Measurements from ENCODE around the gene HIRA.

The HIRA gene

GRCh38 chr22:19406281-19406811 is 25.2 kb downstream of the HIRA start:
- DNase-seq, result no peak

- DNase-seq, result no peak
Observed at GRCh38 chr22:19405652-19406051, 25.9 kb downstream of the HIRA start.

- DNase-seq, result no peak
Observed at GRCh38 chr22:19405133-19405532, 26.4 kb downstream of the HIRA start.

- no peak for DNase-seq
Observed at GRCh38 chr22:19404676-19405075, 26.9 kb downstream of the HIRA start.

- DNase-seq, result no peak
Observed at GRCh38 chr22:19402642-19403191, 28.8 kb downstream of the HIRA start.

GRCh38 chr22:19401483-19401882 is 30.1 kb downstream of the HIRA start:
- DNase-seq, result no peak

- no peak for DNase-seq
Observed at GRCh38 chr22:19400881-19401280, 30.7 kb downstream of the HIRA start.

- DNase-seq, result no peak
Observed at GRCh38 chr22:19398652-19399051, 32.9 kb downstream of the HIRA start.

- no peak for DNase-seq
Observed at GRCh38 chr22:19398206-19398605, 33.3 kb downstream of the HIRA start.

- no peak for DNase-seq
Observed at GRCh38 chr22:19397734-19398104, 33.8 kb downstream of the HIRA start.

- DNase-seq, result no peak
Observed at GRCh38 chr22:19396934-19397733, 34.4 kb downstream of the HIRA start.

- no peak for DNase-seq
Observed at GRCh38 chr22:19396561-19396933, 35.0 kb downstream of the HIRA start.

- no peak for DNase-seq
Observed at GRCh38 chr22:19395276-19395675, 36.3 kb downstream of the HIRA start.

GRCh38 chr22:19394274-19395050 is 37.1 kb downstream of the HIRA start:
- DNase-seq, result no peak

- DNase-seq, result no peak
Observed at GRCh38 chr22:19393704-19394103, 37.8 kb downstream of the HIRA start.

- DNase-seq, result no peak
Observed at GRCh38 chr22:19387575-19387974, 44.0 kb downstream of the HIRA start.

- no peak for DNase-seq
Observed at GRCh38 chr22:19387038-19387437, 44.5 kb downstream of the HIRA start.

GRCh38 chr22:19386248-19386647 is 45.3 kb downstream of the HIRA start:
- no peak for DNase-seq

GRCh38 chr22:19385221-19385906 is 46.2 kb downstream of the HIRA start:
- no peak for DNase-seq

GRCh38 chr22:19383292-19383691 is 48.2 kb downstream of the HIRA start:
- DNase-seq, result no peak

GRCh38 chr22:19382240-19382639 is 49.3 kb downstream of the HIRA start:
- DNase-seq, result no peak

- no peak for DNase-seq
Observed at GRCh38 chr22:19378344-19378674, 53.2 kb downstream of the HIRA start.

- DNase-seq, result no peak
Observed at GRCh38 chr22:19377565-19378343, 53.8 kb downstream of the HIRA start.

Data from NCI-H345 (cell line).